ENCODE measurements around the gene CNIH3.

CNIH3 gene

DNA sequence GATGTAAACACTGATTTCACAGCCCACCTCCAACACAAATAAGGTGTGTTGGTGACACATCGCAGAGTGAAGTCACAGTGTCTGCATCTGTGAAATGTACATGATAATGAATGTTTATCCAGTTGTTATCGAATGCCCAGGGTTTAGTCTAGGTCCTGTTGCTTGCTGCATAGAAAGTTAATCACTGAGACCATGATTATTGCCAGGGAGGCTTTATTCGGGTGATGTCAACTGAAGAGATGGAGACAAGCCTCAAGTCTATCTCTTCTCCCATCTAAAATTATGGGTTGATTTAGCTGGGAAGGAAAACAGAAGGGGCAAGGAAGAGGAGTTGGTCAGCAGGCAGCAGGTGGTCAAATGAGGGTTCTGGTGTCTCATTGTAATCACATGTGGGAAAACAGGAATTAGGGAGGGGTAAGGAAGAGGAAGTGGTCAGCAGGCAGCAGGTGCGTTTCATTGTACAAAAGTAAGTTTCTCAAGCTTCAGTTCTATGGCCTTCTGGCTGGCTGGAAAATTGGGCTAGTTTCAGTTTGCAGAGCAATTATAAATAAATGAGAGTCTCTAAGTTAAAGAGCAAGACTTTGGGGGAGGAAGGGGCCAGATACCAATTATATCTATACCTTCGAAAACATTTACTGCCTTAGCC, 167.0 kb downstream of the CNIH3 start:
- H3K9me3 ChIP-seq (ENCODE audit: control insufficient read depth in 2 of 2, low read length in 2 of 2) = no peaks in the 10 kb centered on the region
- H3K36me3 ChIP-seq (ENCODE audit: control insufficient read depth in 2 of 2, insufficient read depth in 2 of 2, low read length in 2 of 2) = no peaks in the 10 kb centered on the region
- H3K27ac ChIP-seq (ENCODE audit: low read length) = no peak overlapping the region
- no peak overlapping the region for H3K9ac ChIP-seq (ENCODE audit: low read length in 2 of 2)
- H3K27me3 ChIP-seq (ENCODE audit: control insufficient read depth in 1 of 2, insufficient read depth in 2 of 2, low read length in 2 of 2) = no peaks in the 10 kb centered on the region
- H3K4me3 ChIP-seq (ENCODE audit: low read length in 2 of 2) = no peak overlapping the region
- no peaks in the 10 kb centered on the region for H3K4me1 ChIP-seq (ENCODE audit: control insufficient read depth, insufficient read depth, low read length)

DNA sequence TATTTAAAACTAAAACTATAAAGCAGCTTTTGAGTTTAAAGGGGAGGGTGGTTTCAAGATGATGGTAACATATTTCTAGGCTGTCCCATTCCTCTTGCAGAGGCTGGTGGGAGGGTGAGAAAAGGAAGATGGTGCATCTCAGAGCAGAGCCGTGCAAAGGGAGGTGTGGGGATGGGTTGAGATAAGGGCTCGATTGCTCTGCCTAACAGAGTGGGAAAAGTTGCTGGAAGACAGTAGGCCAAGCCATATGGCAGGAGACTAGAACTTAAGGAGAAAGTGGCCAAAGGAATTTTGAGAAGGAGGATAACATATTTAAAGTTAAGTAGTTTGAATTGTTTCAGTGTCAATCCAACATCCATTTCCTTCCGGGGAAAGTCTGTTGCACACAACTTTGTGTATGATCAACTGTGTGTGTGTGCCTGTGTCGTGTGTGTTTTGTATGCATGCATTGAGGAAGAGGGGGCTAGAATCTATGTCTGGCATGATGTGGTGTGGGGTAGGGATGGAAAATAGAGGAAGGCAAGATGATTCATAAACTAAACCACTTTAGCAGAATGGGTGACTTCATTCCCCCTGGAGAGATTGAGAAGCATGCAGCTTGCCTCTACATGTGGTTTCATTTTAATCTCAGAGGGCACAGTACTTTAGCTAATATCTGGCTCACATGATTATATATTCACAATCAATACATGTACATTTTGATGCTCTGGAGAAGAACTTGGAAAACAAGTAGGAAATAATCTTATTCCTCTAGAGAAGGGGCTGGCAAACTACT, 168.3 kb downstream of the CNIH3 start:
- Histone ChIP-seq H3K27ac (ENCODE audit: low read length) (no peak overlapping the region), H3K4me3 (ENCODE audit: low read length in 2 of 2) (no peak overlapping the region), H3K9ac (ENCODE audit: low read length in 2 of 2) (no peak overlapping the region), H3K36me3 (ENCODE audit: control insufficient read depth in 2 of 2, insufficient read depth in 2 of 2, low read length in 2 of 2) (no peaks in the 10 kb centered on the region), H3K9me3 (ENCODE audit: control insufficient read depth in 2 of 2, low read length in 2 of 2) (no peaks in the 10 kb centered on the region), H3K4me1 (ENCODE audit: control insufficient read depth, insufficient read depth, low read length) (no peaks in the 10 kb centered on the region), H3K27me3 (ENCODE audit: control insufficient read depth in 1 of 2, insufficient read depth in 2 of 2, low read length in 2 of 2) (no peaks in the 10 kb centered on the region)

DNA sequence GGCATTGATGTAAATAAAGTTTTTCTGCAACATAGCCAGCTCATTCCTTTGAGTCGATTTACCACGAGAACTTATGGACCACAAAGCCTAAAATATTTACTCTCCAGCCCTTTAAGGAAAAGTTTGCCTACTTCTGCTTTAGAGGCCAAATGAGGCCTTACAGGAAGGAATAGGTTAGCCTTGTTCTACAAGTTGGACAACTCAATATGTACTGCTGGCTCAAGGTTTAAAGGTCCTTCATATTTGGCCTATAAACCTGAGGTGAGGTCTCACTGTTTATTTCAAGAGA, 168.9 kb downstream of the CNIH3 start:
- Histone ChIP-seq H3K4me1 (ENCODE audit: control insufficient read depth, insufficient read depth, low read length) (no peaks in the 10 kb centered on the region), H3K4me3 (ENCODE audit: low read length in 2 of 2) (no peak overlapping the region), H3K27ac (ENCODE audit: low read length) (no peak overlapping the region), H3K9me3 (ENCODE audit: control insufficient read depth in 2 of 2, low read length in 2 of 2) (no peaks in the 10 kb centered on the region), H3K9ac (ENCODE audit: low read length in 2 of 2) (no peak overlapping the region), H3K27me3 (ENCODE audit: control insufficient read depth in 1 of 2, insufficient read depth in 2 of 2, low read length in 2 of 2) (no peaks in the 10 kb centered on the region), H3K36me3 (ENCODE audit: control insufficient read depth in 2 of 2, insufficient read depth in 2 of 2, low read length in 2 of 2) (no peaks in the 10 kb centered on the region)

DNA sequence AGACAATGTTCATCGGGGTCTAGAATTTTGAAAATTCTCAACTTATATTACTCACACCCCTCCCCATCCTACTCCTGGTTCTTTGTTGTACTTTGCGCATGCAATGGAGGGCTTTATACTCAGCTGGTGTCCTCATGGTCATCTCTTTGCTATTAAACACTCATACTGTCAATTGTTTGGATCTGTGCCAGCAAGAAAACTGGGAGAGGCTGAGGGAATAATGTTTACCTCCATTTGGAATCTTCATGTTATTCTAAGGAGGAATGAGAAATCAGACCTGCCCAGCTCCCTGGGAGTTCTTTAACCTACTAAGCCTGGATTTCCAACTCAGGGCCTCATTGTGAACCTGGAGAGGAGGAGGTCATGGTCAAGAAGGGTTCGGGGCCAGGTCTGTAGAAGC, 169.5 kb downstream of the CNIH3 start:
- H3K27me3 ChIP-seq (ENCODE audit: control insufficient read depth in 1 of 2, insufficient read depth in 2 of 2, low read length in 2 of 2) = no peaks in the 10 kb centered on the region
- H3K9me3 ChIP-seq (ENCODE audit: control insufficient read depth in 2 of 2, low read length in 2 of 2) = no peaks in the 10 kb centered on the region
- H3K36me3 ChIP-seq (ENCODE audit: control insufficient read depth in 2 of 2, insufficient read depth in 2 of 2, low read length in 2 of 2) = no peaks in the 10 kb centered on the region
- H3K9ac ChIP-seq (ENCODE audit: low read length in 2 of 2) = no peak overlapping the region
- H3K4me1 ChIP-seq (ENCODE audit: control insufficient read depth, insufficient read depth, low read length) = no peaks in the 10 kb centered on the region
- no peak overlapping the region for H3K4me3 ChIP-seq (ENCODE audit: low read length in 2 of 2)
- no peak overlapping the region for H3K27ac ChIP-seq (ENCODE audit: low read length)

DNA sequence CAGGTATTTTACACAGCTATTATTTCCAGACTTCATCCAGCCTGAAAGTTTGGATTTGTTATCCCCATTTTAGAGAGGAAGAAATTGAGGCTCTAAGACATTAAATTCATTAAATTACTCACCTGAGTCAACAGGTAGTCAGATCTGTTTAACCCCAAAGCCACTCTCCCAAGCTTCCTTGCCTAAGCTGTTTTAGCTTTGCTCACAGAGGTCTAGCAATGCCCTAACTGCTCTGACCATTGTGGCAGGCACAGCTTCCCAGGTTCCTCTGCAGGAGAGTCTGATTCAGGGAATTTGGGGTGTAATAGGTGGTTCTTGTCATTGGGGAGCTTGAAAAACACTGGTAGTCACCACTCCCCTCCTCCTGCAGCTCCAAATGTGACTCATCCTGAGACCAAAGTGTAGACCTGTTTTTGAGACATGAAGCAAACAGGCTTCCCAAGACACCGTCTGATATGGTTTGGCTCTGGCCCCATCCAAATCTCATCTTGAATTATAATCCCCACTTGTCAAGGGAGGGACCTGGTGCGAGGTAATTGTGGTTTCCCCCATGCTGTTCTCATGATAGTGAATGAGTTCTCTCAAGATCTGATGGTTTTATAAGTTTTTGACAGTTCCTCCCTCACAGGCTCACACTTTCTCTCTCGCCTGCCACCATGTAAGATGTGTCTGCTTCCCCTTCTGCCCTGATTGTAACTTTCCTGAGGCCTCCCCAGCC, 170.6 kb downstream of the CNIH3 start:
- Histone ChIP-seq H3K9ac (ENCODE audit: low read length in 2 of 2) (no peak overlapping the region), H3K9me3 (ENCODE audit: control insufficient read depth in 2 of 2, low read length in 2 of 2) (no peaks in the 10 kb centered on the region), H3K36me3 (ENCODE audit: control insufficient read depth in 2 of 2, insufficient read depth in 2 of 2, low read length in 2 of 2) (no peaks in the 10 kb centered on the region)

DNA sequence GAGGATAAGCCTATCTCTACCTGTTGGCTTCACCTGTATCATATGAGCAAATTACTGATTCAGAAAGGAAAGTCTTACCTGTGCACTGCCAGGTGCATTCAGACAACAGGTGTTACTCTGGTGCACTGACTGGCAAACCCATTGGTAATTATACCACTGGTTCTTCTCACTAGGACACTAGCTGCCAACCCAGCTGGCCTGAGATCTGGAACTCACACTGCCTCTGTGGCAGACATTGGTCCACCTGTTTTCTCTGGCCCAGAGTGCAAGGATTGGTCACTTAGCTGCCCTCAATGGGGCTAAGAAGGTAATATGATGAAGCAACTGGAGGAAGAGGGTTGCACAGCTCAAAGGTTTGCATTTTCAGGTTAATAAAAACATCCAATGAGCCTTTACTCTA, 173.2 kb downstream of the CNIH3 start:
- no peaks in the 10 kb centered on the region for H3K27me3 ChIP-seq (ENCODE audit: control insufficient read depth in 1 of 2, insufficient read depth in 2 of 2, low read length in 2 of 2)
- no peak overlapping the region for H3K9ac ChIP-seq (ENCODE audit: low read length in 2 of 2)
- H3K4me1 ChIP-seq (ENCODE audit: control insufficient read depth, insufficient read depth, low read length) = no peaks in the 10 kb centered on the region
- H3K4me3 ChIP-seq (ENCODE audit: low read length in 2 of 2) = no peak overlapping the region
- H3K9me3 ChIP-seq (ENCODE audit: control insufficient read depth in 2 of 2, low read length in 2 of 2) = no peaks in the 10 kb centered on the region
- H3K36me3 ChIP-seq (ENCODE audit: control insufficient read depth in 2 of 2, insufficient read depth in 2 of 2, low read length in 2 of 2) = no peaks in the 10 kb centered on the region
- no peak overlapping the region for H3K27ac ChIP-seq (ENCODE audit: low read length)

More for the DNA sequence above, 170.6 kb downstream of the CNIH3 start:
- Histone ChIP-seq H3K27ac (ENCODE audit: low read length) (no peak overlapping the region), H3K4me1 (ENCODE audit: control insufficient read depth, insufficient read depth, low read length) (no peaks in the 10 kb centered on the region), H3K4me3 (ENCODE audit: low read length in 2 of 2) (no peak overlapping the region), H3K27me3 (ENCODE audit: control insufficient read depth in 1 of 2, insufficient read depth in 2 of 2, low read length in 2 of 2) (no peaks in the 10 kb centered on the region)

Measured in stomach smooth muscle (tissue), 2 donors.